GM19372 (cell line): ENCODE measurements around the gene SIK3.

Experiments
- ATAC-seq: cut with Tn5 transposase; IDR thresholded peaks from one replicate; pipeline ENCODE4 v1.9.1; 2021; ENCODE audit warnings: mild to moderate bottlenecking, low read depth, moderate library complexity; ENCODE audit not compliant: unreplicated experiment

The SIK3 gene

GRCh38 chr11:117016747-117017146, 81.5 kb downstream of the SIK3 start:
- ATAC-seq = no peak

- no peak for ATAC-seq
These were observed 82.0 kb downstream of the SIK3 start for GRCh38 chr11:117016246-117016645.

- no peak for ATAC-seq
These were observed 86.7 kb downstream of the SIK3 start for GRCh38 chr11:117011541-117011898.

GRCh38 chr11:117010808-117011540, 87.3 kb downstream of the SIK3 start:
- ATAC-seq = no peak

- ATAC-seq = no peak
These were observed 88.2 kb downstream of the SIK3 start for GRCh38 chr11:117009905-117010605.

GRCh38 chr11:117005758-117006157, 92.5 kb downstream of the SIK3 start:
- ATAC-seq = no peak

- no peak for ATAC-seq
These were observed 95.5 kb downstream of the SIK3 start for GRCh38 chr11:117002639-117003299.

GRCh38 chr11:117000014-117000737, 98.1 kb downstream of the SIK3 start:
- ATAC-seq = no peak

GRCh38 chr11:116997071-116997470, 101.2 kb downstream of the SIK3 start:
- no peak for ATAC-seq

- no peak for ATAC-seq
These were observed 104.0 kb downstream of the SIK3 start for GRCh38 chr11:116994195-116994594.

- no peak for ATAC-seq
These were observed 104.6 kb downstream of the SIK3 start for GRCh38 chr11:116993599-116993998.

GRCh38 chr11:116991491-116991890, 106.7 kb downstream of the SIK3 start:
- ATAC-seq = no peak

GRCh38 chr11:116990811-116991210, 107.4 kb downstream of the SIK3 start:
- ATAC-seq = no peak

GRCh38 chr11:116990061-116990473, 108.2 kb downstream of the SIK3 start:
- no peak for ATAC-seq

- ATAC-seq = no peak
These were observed 109.0 kb downstream of the SIK3 start for GRCh38 chr11:116989184-116989583.

GRCh38 chr11:116986521-116987105, 111.6 kb downstream of the SIK3 start:
- ATAC-seq = no peak

GRCh38 chr11:116984589-116984988, 113.6 kb downstream of the SIK3 start:
- no peak for ATAC-seq

GRCh38 chr11:116984186-116984585, 114.0 kb downstream of the SIK3 start:
- ATAC-seq = no peak

GRCh38 chr11:116981266-116981885, 116.9 kb downstream of the SIK3 start:
- no peak for ATAC-seq

- peak; percentile 89 for ATAC-seq
These were observed 118.0 kb downstream of the SIK3 start for GRCh38 chr11:116980136-116980793.
